ENCODE data around the gene NR4A1. TPM values are rescaled to one million over a fixed set of nuclear protein-coding genes. Genes with fewer than 3 reads are reported as not detected.

Gene NR4A1
- polyA plus RNA-seq, 1 donor from 2014 or later, result 9.3 TPM

DNA sequence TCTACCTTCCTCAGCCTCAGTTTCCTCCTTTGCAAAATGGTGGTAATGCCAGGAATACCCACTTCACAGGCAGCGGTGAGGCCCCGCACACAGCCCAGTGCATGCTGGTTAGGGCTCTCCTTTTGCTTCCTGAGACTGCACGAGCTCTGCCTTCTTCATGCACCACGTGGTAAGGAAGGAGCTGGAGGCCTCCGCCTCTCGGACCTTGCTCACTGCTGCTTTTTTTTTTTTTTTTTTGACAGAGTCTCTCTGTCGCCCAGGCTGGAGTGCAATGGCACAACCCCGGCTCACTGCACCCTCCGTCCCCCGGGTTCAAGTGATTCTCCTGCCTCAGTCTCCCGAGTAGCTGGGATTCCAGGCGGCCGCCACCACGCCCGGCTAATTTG lies 26.4 kb upstream of the NR4A1 start:
- H3K27me3 Mint-ChIP-seq, result no peaks in the 10 kb centered on the region

DNA sequence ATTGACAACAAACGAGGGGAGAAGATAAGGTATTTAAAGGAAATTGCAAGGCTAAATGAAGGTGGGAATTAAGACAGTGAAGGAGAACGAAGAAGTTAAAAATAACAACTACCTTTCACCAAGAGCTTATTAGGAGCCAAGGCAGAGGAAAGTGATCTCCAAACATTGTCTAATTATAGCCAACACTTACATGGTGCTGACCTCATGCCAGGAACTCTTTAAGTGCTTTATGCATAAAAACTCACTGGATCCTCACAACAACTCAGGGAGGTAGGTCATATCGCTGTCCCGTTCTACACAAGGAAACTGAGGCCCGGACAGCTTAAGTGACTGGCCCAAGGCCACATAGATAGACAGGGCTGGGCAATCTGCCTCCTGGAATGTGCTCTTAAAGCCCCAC lies 25.0 kb upstream of the NR4A1 start:
- Mint-ChIP-seq H3K36me3 (no peaks in the 10 kb centered on the region), H3K4me3 (peak overlapping the region in 2 of 4 donors; percentile 61), H3K27ac (peak overlapping the region in 1 of 3 donors; percentile 78), H3K4me1 (peaks cover 12 to 24% (median 19%) of the 10 kb centered on the region in 3 donors), H3K9me3 (no peaks in the 10 kb centered on the region), H3K27me3 (no peaks in the 10 kb centered on the region)

More for the DNA sequence above, 26.4 kb upstream of the NR4A1 start:
- peak overlapping the region in 2 of 4 donors; percentile 82 to 96 for H3K4me3 Mint-ChIP-seq
- no peaks in the 10 kb centered on the region for H3K9me3 Mint-ChIP-seq
- H3K4me1 Mint-ChIP-seq, result peaks cover 21 to 33% (median 32%) of the 10 kb centered on the region in 3 donors
- peak overlapping the region; percentile 76 to 87 (median 78) for H3K27ac Mint-ChIP-seq
- H3K36me3 Mint-ChIP-seq, result no peaks in the 10 kb centered on the region

DNA sequence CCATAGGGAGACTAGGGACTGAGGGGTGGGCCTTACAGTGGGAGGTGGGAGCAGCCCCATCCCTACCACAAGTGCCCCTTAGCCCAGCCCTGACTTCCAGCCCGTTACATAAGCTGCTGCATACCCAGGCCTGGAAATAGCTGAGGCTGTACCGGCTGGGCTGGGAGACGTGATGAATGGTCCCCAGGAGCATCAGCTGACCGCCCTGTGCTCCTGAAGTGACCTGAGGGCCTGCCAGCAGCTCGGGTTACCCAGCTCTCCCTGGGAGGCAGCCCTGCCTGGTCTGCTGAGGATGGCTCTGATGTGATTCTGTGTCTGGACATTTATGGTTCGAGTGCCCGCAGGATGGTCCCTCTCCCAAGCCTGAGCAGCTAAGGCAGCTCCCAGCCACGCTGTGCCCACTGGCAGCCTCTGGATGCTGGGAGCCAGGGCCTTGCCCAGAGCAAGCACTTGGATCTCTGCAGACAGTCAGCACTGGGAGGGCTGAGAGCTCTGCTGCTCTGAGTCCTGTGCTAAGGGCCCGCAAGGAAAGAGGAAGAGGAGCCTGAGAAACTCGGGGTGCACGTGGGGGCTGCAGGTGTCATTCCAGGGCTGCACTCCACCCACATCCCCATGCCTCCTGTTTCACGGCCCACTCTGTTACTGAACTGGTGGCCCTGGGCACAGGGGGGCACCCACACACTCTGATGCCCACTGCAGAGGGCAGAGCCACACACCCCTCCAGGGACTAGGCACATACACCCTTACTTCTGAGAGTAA lies 24.0 kb upstream of the NR4A1 start:
- Mint-ChIP-seq H3K27me3 (no peaks in the 10 kb centered on the region), H3K27ac (peak overlapping the region in 1 of 3 donors; percentile 59), H3K4me1 (peaks cover 14 to 24% (median 19%) of the 10 kb centered on the region in 3 donors), H3K36me3 (no peaks in the 10 kb centered on the region), H3K9me3 (no peaks in the 10 kb centered on the region), H3K4me3 (no peak overlapping the region)

DNA sequence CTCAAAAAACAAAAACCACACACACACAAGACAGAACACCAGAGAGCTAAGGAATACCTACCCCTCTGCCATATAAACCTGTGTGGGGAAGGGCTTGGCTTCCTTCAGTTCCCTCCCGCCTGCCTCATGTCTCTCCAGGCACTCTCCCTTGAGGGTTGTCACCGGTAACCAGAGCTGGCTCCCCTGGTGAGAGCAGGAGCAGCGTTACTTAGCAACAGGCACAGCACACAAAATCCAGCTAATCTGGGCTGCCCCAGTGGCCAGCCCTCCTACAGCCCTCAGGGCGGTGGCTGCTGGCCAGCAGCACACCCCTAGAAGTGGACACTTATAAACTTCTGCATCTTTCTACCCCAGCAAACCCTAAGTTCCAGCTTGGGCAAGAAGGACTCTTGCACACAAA lies 21.6 kb upstream of the NR4A1 start:
- Mint-ChIP-seq H3K36me3 (no peaks in the 10 kb centered on the region), H3K27me3 (no peaks in the 10 kb centered on the region), H3K4me1 (peaks cover 22 to 30% (median 23%) of the 10 kb centered on the region in 3 donors), H3K9me3 (no peaks in the 10 kb centered on the region), H3K4me3 (peak overlapping the region in 1 of 4 donors; percentile 36), H3K27ac (peak overlapping the region in 2 of 3 donors; percentile 23 to 66)

DNA sequence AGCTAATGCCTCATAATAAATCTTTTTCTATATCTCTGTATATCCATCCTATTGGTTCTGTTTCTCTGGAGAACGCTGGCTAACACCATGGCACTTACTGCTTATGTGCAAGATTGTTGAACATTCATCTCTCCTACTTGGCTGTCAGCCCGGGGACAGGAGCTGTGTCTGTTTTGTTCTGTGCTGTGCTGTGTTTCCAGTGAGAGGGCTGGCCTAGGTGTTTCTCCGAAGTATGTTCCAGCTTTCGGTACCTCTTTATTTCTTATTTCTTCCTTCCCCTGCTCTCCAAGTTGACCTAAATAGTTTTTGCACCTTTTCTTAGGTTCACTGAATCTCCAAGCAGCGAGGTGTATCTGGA lies 18.8 kb upstream of the NR4A1 start:
- no peaks in the 10 kb centered on the region for H3K9me3 Mint-ChIP-seq
- H3K36me3 Mint-ChIP-seq, result no peaks in the 10 kb centered on the region
- H3K4me1 Mint-ChIP-seq, result peaks cover 15 to 21% (median 17%) of the 10 kb centered on the region in 3 donors
- peak overlapping the region; percentile 80 to 94 (median 86) for H3K4me3 Mint-ChIP-seq
- H3K27ac Mint-ChIP-seq, result peak overlapping the region; percentile 92 to 99 (median 92)
- no peaks in the 10 kb centered on the region for H3K27me3 Mint-ChIP-seq

DNA sequence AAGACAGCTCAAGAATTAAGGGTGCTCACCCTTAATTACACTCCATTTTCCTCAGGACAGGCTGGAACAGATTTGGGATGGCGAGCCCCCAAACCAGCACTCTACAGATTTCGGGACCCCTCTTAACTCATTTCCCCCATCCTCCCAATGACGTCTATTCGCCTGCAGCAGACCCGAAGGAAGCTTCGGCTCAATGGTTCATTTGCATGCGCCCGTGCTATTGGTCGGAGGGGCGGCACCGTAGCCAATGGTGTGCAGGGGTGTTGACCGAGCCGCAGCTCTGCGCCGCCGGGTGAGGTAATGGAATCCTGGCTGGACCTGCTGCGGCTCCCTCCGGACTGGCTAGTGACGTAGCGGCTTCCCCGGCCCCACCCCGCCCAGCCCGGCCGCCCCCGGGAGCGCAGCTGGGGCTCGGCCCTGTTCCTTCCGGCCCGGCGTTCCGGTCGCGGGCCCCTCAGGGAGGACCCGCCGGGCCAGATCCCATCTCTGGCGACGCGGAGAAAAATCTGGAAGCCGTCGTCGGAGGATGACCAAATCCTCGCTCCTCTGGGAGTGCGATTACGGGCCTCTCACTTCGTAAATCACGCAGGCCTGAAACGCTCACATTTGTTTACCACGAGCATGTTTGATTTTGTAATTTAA lies 18.3 kb upstream of the NR4A1 start:
- Mint-ChIP-seq H3K4me3 (peak overlapping the region; percentile 80 to 94 (median 86)), H3K36me3 (no peaks in the 10 kb centered on the region), H3K4me1 (peaks cover 15 to 20% (median 18%) of the 10 kb centered on the region in 3 donors), H3K27ac (peak overlapping the region; percentile 92 to 99 (median 92)), H3K9me3 (no peaks in the 10 kb centered on the region), H3K27me3 (no peaks in the 10 kb centered on the region)

DNA sequence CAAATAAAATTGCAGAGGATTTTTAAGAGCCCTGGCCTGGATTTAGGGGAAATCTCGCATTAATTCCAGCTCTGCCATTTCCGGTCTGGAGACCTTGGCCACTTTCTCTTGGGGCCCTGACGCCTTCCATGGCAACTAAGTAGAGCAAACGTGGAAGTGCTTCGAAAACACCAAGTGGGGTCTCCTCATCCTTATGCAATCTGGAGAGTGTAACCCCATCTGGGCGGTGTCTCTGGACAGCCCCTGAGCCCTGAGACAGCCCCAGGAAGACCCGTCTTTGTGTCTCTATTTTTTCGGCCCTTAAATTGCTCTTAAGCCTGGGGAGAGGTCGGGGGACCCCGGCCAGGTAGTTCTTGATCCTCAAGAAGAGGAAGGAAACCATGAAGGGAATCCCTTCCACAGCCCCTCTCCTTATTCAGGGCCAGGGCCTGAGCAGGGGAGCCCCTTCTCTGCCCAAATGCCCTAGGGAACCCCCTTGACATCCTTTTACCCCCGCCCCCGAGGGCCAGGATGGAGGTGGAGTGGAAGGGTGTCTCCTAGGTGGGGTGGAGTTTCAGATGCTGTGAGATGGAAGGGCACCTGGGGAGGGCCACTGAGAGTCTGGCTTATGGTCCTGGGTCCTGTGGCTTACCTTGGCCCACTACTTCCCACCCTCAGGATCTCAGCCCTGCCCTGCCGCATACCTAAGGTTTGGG lies 17.6 kb upstream of the NR4A1 start:
- H3K4me1 Mint-ChIP-seq, result peaks cover 19 to 22% (median 20%) of the 10 kb centered on the region in 3 donors
- H3K4me3 Mint-ChIP-seq, result peak overlapping the region; percentile 80 to 94 (median 86)

DNA sequence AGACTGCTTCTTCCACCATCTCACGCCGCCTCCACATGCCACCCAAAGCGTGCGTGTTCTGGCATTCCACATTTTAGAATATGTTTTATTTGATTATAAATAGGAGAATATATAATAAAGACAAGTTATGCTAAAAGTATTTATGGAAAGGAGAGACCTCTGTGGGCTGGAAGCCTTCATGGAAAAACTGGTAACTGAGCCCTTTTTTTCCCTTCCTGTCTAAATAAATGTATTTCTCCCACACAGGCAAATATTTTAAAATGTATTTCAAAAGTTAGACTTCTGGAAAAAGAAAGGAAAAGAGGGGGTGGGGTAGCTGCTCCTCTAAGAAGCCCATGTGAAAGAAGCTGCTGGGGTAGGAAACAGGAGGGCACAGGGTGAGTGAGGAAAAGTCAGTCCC lies 16.1 kb upstream of the NR4A1 start:
- peaks cover 18 to 24% (median 19%) of the 10 kb centered on the region in 3 donors for H3K4me1 Mint-ChIP-seq
- no peaks in the 10 kb centered on the region for H3K36me3 Mint-ChIP-seq
- peak overlapping the region in 2 of 3 donors; percentile 92 to 99 for H3K27ac Mint-ChIP-seq
- H3K27me3 Mint-ChIP-seq, result no peaks in the 10 kb centered on the region
- H3K9me3 Mint-ChIP-seq, result no peaks in the 10 kb centered on the region
- H3K4me3 Mint-ChIP-seq, result peak overlapping the region in 2 of 4 donors; percentile 63 to 80

More for the DNA sequence above, 17.6 kb upstream of the NR4A1 start:
- Mint-ChIP-seq H3K27ac (peak overlapping the region; percentile 91 to 99 (median 92)), H3K27me3 (no peaks in the 10 kb centered on the region), H3K36me3 (no peaks in the 10 kb centered on the region), H3K9me3 (no peaks in the 10 kb centered on the region)

DNA sequence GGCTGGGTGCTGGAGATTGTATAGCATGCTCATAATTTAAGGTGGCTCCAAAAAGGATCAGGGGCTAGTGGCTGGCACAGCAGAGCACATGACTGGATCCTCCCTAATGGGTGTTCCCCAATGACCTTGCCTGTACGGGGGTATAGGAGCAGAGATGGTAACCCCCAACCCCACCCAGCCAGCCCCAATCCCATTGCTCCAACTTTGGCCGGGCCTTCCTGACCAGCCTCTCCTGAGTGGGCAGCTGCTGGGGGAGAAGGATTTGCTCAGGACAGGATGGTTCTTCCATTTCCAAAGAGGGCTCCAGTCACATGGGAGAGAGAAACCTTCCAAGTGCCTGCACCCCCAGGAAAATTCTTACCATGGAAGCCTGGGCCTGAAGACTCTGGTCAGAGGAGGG lies 15.3 kb upstream of the NR4A1 start:
- Mint-ChIP-seq H3K27me3 (no peaks in the 10 kb centered on the region), H3K4me1 (peaks cover 18 to 24% (median 19%) of the 10 kb centered on the region in 3 donors), H3K27ac (peak overlapping the region; percentile 10 to 92 (median 59)), H3K36me3 (no peaks in the 10 kb centered on the region), H3K9me3 (no peaks in the 10 kb centered on the region), H3K4me3 (peak overlapping the region in 2 of 4 donors; percentile 31 to 80)

DNA sequence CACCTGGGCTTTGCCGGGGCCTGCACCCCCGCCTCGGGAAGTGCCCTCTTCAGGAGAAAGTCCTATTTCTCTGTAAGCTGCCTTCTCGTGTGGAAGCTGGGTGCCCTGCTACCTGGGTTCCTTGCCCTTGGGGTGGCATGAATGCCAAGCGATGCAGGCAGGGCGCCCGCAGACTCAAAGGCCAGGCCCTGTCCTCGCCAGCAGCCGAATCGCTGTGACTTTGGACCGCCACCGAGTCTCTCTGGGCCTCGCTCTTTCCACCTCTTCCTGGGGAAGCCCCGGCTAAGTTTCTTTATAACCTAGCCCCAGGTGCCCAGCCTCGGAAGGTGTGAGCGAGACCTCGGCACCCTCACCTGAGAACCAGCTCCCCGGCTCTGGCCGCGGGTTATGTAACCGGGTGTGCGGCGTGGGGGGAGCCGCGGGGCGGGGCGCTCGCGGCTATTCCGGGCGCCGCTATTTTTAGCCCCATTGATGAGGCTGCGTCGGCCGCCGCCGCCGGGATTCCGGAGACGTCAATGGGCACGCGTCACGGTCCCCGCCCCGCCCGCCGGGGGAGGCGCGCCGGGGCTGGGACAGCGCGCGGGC lies 14.6 kb upstream of the NR4A1 start:
- no peaks in the 10 kb centered on the region for H3K27me3 Mint-ChIP-seq
- H3K4me3 Mint-ChIP-seq, result peak overlapping the region; percentile 65 to 87 (median 80)
- H3K27ac Mint-ChIP-seq, result peak overlapping the region; percentile 59 to 92 (median 63)
- H3K36me3 Mint-ChIP-seq, result no peaks in the 10 kb centered on the region
- peaks cover 19 to 26% (median 22%) of the 10 kb centered on the region in 3 donors for H3K4me1 Mint-ChIP-seq
- H3K9me3 Mint-ChIP-seq, result no peaks in the 10 kb centered on the region

DNA sequence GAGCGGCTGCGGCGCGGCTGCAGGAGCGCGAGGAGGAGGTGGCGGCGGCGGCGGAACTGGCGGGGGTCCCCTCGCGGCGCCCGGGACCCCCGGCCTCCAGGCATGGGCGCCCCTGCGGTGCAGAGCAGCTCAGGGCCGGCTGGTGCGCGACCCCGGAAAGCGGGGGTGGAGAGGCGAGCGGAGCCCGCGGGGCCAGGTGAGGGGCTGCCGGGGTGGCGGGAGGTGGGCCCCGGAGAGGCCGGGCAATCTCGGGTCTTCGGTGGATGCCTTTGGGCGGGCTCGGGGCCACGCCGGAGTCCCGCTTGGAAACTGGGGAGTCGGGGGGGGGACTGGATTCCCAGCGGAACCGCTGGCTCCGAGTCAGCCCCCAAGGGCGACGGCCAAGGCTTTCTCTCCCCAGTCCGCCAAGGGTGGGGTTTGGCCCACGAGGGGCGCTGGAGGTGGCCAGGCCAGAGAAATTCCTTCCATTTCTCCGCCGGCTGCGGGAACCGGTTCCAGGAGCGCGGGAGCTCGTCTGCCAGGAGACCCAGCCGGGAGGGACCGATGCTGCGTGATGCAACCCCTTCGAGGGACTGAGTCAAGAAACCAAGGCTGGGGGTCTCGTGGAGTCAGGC lies 13.9 kb upstream of the NR4A1 start:
- H3K4me1 Mint-ChIP-seq, result peaks cover 25 to 29% (median 28%) of the 10 kb centered on the region in 3 donors
- H3K4me3 Mint-ChIP-seq, result peak overlapping the region; percentile 44 to 84 (median 78)
- H3K27me3 Mint-ChIP-seq, result no peaks in the 10 kb centered on the region
- H3K36me3 Mint-ChIP-seq, result no peaks in the 10 kb centered on the region
- H3K9me3 Mint-ChIP-seq, result no peaks in the 10 kb centered on the region
- H3K27ac Mint-ChIP-seq, result peak overlapping the region in 1 of 3 donors; percentile 83

DNA sequence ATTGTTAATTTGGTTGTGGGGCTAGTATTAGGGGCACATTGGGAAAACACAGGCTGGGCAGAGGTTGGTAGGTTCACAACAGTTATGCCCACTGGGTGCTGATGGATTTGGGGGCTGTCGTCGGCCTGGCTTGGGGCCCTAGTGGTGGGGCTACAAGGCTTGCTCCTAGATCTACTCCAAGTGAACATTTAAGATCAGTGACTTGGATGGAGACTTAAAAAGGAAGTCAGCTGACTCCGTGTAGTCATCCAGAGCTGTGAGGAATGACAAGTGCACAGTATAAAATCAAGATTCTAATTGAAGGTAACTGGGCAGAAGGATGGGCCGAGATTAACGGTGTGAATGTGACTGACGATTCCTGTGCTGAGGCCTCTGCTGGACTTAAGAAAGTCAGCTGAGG lies 12.8 kb upstream of the NR4A1 start:
- H3K4me1 Mint-ChIP-seq, result peaks cover 20 to 25% (median 23%) of the 10 kb centered on the region in 3 donors
- H3K36me3 Mint-ChIP-seq, result no peaks in the 10 kb centered on the region

DNA sequence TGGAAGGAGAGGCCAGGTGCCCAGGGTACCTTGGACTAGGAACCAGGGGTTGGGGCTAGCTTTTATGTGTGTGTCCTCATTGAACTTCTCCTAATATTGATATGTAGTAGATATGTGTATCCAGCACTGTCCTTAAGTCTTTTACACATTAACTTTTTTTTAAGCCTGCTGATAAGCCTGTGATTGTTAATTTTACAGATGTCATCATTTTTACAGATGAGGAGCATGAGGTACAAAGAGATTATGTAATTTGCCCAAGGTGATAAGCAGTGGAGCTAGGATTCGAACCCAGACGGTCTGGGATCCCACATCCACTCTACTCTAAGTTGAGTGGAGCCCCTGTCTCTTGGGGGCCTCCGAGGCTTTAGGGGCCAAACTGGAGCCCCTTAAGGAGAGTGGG lies 10.2 kb upstream of the NR4A1 start:
- Mint-ChIP-seq H3K27ac (peak overlapping the region in 1 of 3 donors; percentile 83), H3K4me3 (peak overlapping the region in 1 of 4 donors; percentile 41), H3K27me3 (no peaks in the 10 kb centered on the region), H3K36me3 (peaks cover 2% of the 10 kb centered on the region), H3K9me3 (no peaks in the 10 kb centered on the region), H3K4me1 (peaks cover 13 to 24% (median 19%) of the 10 kb centered on the region in 3 donors)

More for the DNA sequence above, 12.8 kb upstream of the NR4A1 start:
- H3K9me3 Mint-ChIP-seq, result no peaks in the 10 kb centered on the region
- peak overlapping the region; percentile 53 to 83 (median 60) for H3K27ac Mint-ChIP-seq
- no peaks in the 10 kb centered on the region for H3K27me3 Mint-ChIP-seq
- H3K4me3 Mint-ChIP-seq, result peak overlapping the region; percentile 66 to 84 (median 72)

DNA sequence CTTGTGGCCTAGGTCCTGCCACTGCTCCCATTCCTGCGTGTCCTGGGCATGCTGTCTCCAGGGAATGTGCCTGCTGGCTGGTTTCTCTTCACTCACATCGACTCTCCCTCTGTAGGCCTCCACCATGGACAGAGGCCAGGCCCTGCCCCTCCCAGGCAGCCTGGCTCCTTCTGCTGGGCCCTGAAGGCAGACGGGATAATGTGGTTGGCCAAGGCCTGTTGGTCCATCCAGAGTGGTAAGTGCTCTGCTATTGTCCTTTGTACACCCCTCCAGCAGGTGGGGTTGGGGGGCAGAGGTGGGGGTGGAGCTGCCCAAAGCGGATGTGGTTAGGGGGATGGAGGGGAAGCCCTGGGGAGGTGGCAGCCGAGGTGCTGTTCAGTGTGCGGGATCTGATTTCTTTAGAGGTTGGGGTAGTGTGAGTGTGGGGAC lies 9.5 kb upstream of the NR4A1 start:
- Mint-ChIP-seq H3K36me3 (peaks cover 2% of the 10 kb centered on the region), H3K27ac (peak overlapping the region in 2 of 3 donors; percentile 27 to 83), H3K9me3 (no peaks in the 10 kb centered on the region), H3K4me3 (peak overlapping the region in 3 of 4 donors; percentile 62 to 69 (median 68)), H3K4me1 (peaks cover 11 to 24% (median 17%) of the 10 kb centered on the region in 3 donors), H3K27me3 (no peaks in the 10 kb centered on the region)
